Uterus (tissue), 4 donors: ENCODE data around the gene GTF2I. TPM values are rescaled to one million over a fixed set of nuclear protein-coding genes. Genes with fewer than 3 reads are reported as not detected.
"Not testable (repeated sequence)": the region's sequence is repeated elsewhere in the genome, so short reads cannot be mapped to it uniquely, and the experiment has no call there.

Experiments used
- DNase-seq, 2 donors: peaks; one replicate each; pipeline ENCODE4 v3.0.0-alpha.2; 2019 to 2020
- H3K27ac ChIP-seq, 2 donors: fragments of 200-600 bp; sonication (generic); 1 replicate in 1 of 2; 2 replicates in 1 of 2; pipeline ENCODE4 v1.5.1; 2016 to 2018
- H3K27me3 ChIP-seq, 2 donors: fragments of 200-600 bp; sonication (generic); one replicate each; pipeline ENCODE4 v1.5.1; 2018 to 2019; ENCODE audit warnings: control low read depth in 1 of 2
- H3K36me3 ChIP-seq, 2 donors: fragments of 200-600 bp; sonication (generic); one replicate each; pipeline ENCODE4 v1.5.1; 2019; ENCODE audit warnings: control low read depth in 1 of 2
- H3K4me1 ChIP-seq, 2 donors: fragments of 200-600 bp; sonication (generic); one replicate each; pipeline ENCODE4 v1.5.1; 2018 to 2019; ENCODE audit warnings: control low read depth in 1 of 2
- H3K4me3 ChIP-seq, 2 donors: fragments of 200-600 bp; sonication (generic); 1 replicate in 1 of 2; 2 replicates in 1 of 2; pipeline ENCODE4 v1.5.1; 2018 to 2019; ENCODE audit warnings: mild to moderate bottlenecking in 1 of 2
- H3K9me3 ChIP-seq, 2 donors: fragments of 200-600 bp; sonication (generic); one replicate each; pipeline ENCODE4 v1.5.1; 2019; ENCODE audit warnings: control low read depth in 1 of 2
- CTCF ChIP-seq, 4 experiments: fragments of 200-600 bp in 2 of 4; fragments of 450-650 bp in 2 of 4; sonication (generic) in 2 of 4; IDR thresholded peaks; one replicate each; pipeline ENCODE4 v1.5.1; 2016 to 2019; ENCODE audit warnings: antibody characterized with exemption in 4 of 4, mild to moderate bottlenecking in 2 of 4, moderate library complexity in 1 of 4
- POLR2A ChIP-seq, 2 donors: fragments of 450-650 bp; IDR thresholded peaks; one replicate each; pipeline ENCODE4 v1.6.1; 2016; ENCODE audit warnings: antibody characterized with exemption in 2 of 2, mild to moderate bottlenecking in 1 of 2, moderate library complexity in 1 of 2
- intact Hi-C: fragments of 100-400 bp; cut with DNase I; formaldehyde crosslinking; loops from one replicate; pipeline ENCODE4 v1.15.1; 2023; ENCODE audit warnings: low total_unique reads
- total RNA-seq, 4 donors: library from RNA; depleted of rRNA in 3 of 4; stranded (reverse); fragments of >200 nt in 3 of 4; gene quantifications; one replicate each; pipeline versions ENCODE4 v1.1.0 to v1.2.4, GENCODE V29; 2014 to 2023
- donor health status: DM: yes; HTN: yes; CAD: no.

Gene GTF2I
- total RNA-seq, 4 donors from 2014 or later, result 135 to 454 (median 229) TPM

- TF ChIP-seq POLR2A (IDR thresholded peaks at IDR 0.05), result no peak
- no peak for TF ChIP-seq CTCF (IDR thresholded peaks at IDR 0.05)
- H3K27ac ChIP-seq, result no peak overlapping the region
Observed at GRCh38 chr7:74632505-74632904, 25.0 kb upstream of the GTF2I start.

GRCh38 chr7:74633451-74633921 is 24.0 kb upstream of the GTF2I start:
- intact Hi-C loops, result no loop called here
- Histone ChIP-seq H3K4me1 (no peaks in the 10 kb centered on the region), H3K4me3 (no peak overlapping the region), H3K27me3 (no peaks in the 10 kb centered on the region), H3K27ac (no peak overlapping the region), H3K9me3 (no peaks in the 10 kb centered on the region), H3K36me3 (no peaks in the 10 kb centered on the region)
- DNase-seq, result no peak
- TF ChIP-seq POLR2A (IDR thresholded peaks at IDR 0.05) (no peak), CTCF (IDR thresholded peaks at IDR 0.05) (no peak)

More at GRCh38 chr7:74632505-74632904, 25.0 kb upstream of the GTF2I start:
- no peaks in the 10 kb centered on the region for H3K4me1 ChIP-seq
- H3K27me3 ChIP-seq, result no peaks in the 10 kb centered on the region
- H3K9me3 ChIP-seq, result no peaks in the 10 kb centered on the region
- no peak overlapping the region for H3K4me3 ChIP-seq
- no peak for DNase-seq
- no peaks in the 10 kb centered on the region for H3K36me3 ChIP-seq
- intact Hi-C loops, result no loop called here

- TF ChIP-seq CTCF (IDR thresholded peaks at IDR 0.05), result no peak
- no peak for TF ChIP-seq POLR2A (IDR thresholded peaks at IDR 0.05)
- DNase-seq, result no peak
- no peak overlapping the region for H3K27ac ChIP-seq
- intact Hi-C loops, result no loop called here
- no peaks in the 10 kb centered on the region for H3K9me3 ChIP-seq
- H3K4me1 ChIP-seq, result no peaks in the 10 kb centered on the region
- H3K27me3 ChIP-seq, result no peaks in the 10 kb centered on the region
- H3K36me3 ChIP-seq, result no peaks in the 10 kb centered on the region
- H3K4me3 ChIP-seq, result no peak overlapping the region
Observed at GRCh38 chr7:74637745-74638144, 19.8 kb upstream of the GTF2I start.

- H3K9me3 ChIP-seq, H3K36me3 ChIP-seq, DNase-seq, H3K4me1 ChIP-seq, intact Hi-C loops, H3K27me3 ChIP-seq: not testable (repeated sequence)
- Histone ChIP-seq H3K27ac (peak overlapping the region in 1 of 2 donors; percentile 63), H3K4me3 (peak overlapping the region in 1 of 2 donors; percentile 11)
Observed at GRCh38 chr7:74650055-74650454, 7.5 kb upstream of the GTF2I start.

GRCh38 chr7:74650493-74651132 is 6.9 kb upstream of the GTF2I start:
- peak overlapping the region in 1 of 2 donors; percentile 27 for H3K27ac ChIP-seq
- H3K27me3 ChIP-seq, intact Hi-C loops, DNase-seq, H3K36me3 ChIP-seq, H3K9me3 ChIP-seq, H3K4me1 ChIP-seq, H3K4me3 ChIP-seq: not testable (repeated sequence)

- DNase-seq, H3K9me3 ChIP-seq, H3K36me3 ChIP-seq, H3K4me3 ChIP-seq, H3K27ac ChIP-seq, intact Hi-C loops, H3K4me1 ChIP-seq, H3K27me3 ChIP-seq: not testable (repeated sequence)
Observed at GRCh38 chr7:74651133-74651504, 6.4 kb upstream of the GTF2I start.
